ENCODE data around the gene RABGEF1. TPM values are rescaled to one million over a fixed set of nuclear protein-coding genes. Genes with fewer than 3 reads are reported as not detected.

The RABGEF1 gene
- total and polyA plus RNA-seq, 2 experiments from 2014 or later = 14.7 to 17.5 TPM

- TF ChIP-seq ZNF331 (CRISPR knock-in tag; IDR thresholded peaks at IDR 0.05; ENCODE audit: low read depth) (no peak), REST (IDR thresholded peaks at IDR 0.05; ENCODE audit: unreplicated experiment) (no peak)
Measured at GRCh38 chr7:66859794-66860645, 119.5 kb downstream of the RABGEF1 start (continued).

- no peak overlapping the region for H3K4me2 ChIP-seq
- Mint-ChIP-seq H3K4me3 (no peak overlapping the region), H3K9me3 (no peaks in the 10 kb centered on the region), H3K27me3 (ENCODE audit: insufficient read depth, low read depth, poor library complexity) (no peaks in the 10 kb centered on the region), H3K36me3 (ENCODE audit: low read depth) (peaks cover 6% of the 10 kb centered on the region; the same call in 2 of the 3 replicates), H3K27ac (no peak overlapping the region), H3K4me1 (peaks cover 4% of the 10 kb centered on the region; the same call in 2 of the 3 replicates)
- H3K4me3 ChIP-seq = no peak overlapping the region
- no peaks in the 10 kb centered on the region for H3K4me1 ChIP-seq (ENCODE audit: insufficient read depth)
- H2AFZ ChIP-seq = no peak overlapping the region
- no peak for TF ChIP-seq JUNB (IDR thresholded peaks at IDR 0.05; ENCODE audit: unreplicated experiment)
- H3K27me3 ChIP-seq (ENCODE audit: insufficient read depth) = no peaks in the 10 kb centered on the region
- H3F3A ChIP-seq (replicated peaks; ENCODE audit: low read depth) = no peaks in the 10 kb centered on the region
- H3K36me3 ChIP-seq (ENCODE audit: insufficient read depth) = no peaks in the 10 kb centered on the region
- no peaks in the 10 kb centered on the region for H3K9me2 ChIP-seq (ENCODE audit: insufficient read depth)
- H3K27ac ChIP-seq (ENCODE audit: low read depth) = no peak overlapping the region
- no peaks in the 10 kb centered on the region for H3K79me2 ChIP-seq (replicated peaks; ENCODE audit: insufficient read depth)
- no peaks in the 10 kb centered on the region for H4K20me1 ChIP-seq (replicated peaks; ENCODE audit: insufficient read depth)
- DNase-seq (ENCODE audit: low spot score) (no peak), ATAC-seq (no peak)
Measured at GRCh38 chr7:66860767-66861166, 120.2 kb downstream of the RABGEF1 start.

Small RNAs within 50 kb of the gene (small RNA-seq; reads per million reads assigned to genes)
- not detected for gene AC027644.2 (ENCODE audit: low replicate concordance)

Other genes with a start within 250 kb of the RABGEF1 start
- 19.8 and 21.0 TPM in 2 replicates for gene KCTD7, start 111.9 kb upstream of the RABGEF1 start, total RNA-seq (2014; rRNA removed; shearing (Covaris generic))
- 3.7 and 3.8 TPM in 2 replicates for gene KCTD7, start 111.9 kb upstream of the RABGEF1 start, polyA plus RNA-seq (2016; fragmentation: Nextera tagmentation; extraction: Ambion mirVana)
- 63.5 and 73.7 TPM in 2 replicates for gene TMEM248, start 180.5 kb downstream of the RABGEF1 start, total RNA-seq (2014; rRNA removed; shearing (Covaris generic))
- 35.3 and 40.2 TPM in 2 replicates for gene TMEM248, start 180.5 kb downstream of the RABGEF1 start, polyA plus RNA-seq (2016; fragmentation: Nextera tagmentation; extraction: Ambion mirVana)